HepG2 (cell line): ENCODE data around the gene STAG3. TPM values are rescaled to one million over a fixed set of nuclear protein-coding genes. Genes with fewer than 3 reads are reported as not detected.
A peak's percentile ranks its signal among the peaks of the same experiment; 100 is the strongest.

ENCODE experiments used
- BRD4 ChIP-seq: sonication (generic); formaldehyde crosslinking; IDR thresholded peaks from 2 replicates; pipeline ENCODE4 v1.4.0; 2020; ENCODE audit warnings: missing genetic modification reagents
- CEBPB ChIP-seq: IDR thresholded peaks from 2 replicates; pipeline ENCODE4 v1.6.1; 2011; ENCODE audit warnings: low read depth, low read length, improper control_type of control experiment, borderline replicate concordance
- EEA1 ChIP-seq: sonication (generic); formaldehyde crosslinking; IDR thresholded peaks from 2 replicates; pipeline ENCODE4 v1.5.1; 2020; ENCODE audit warnings: mild to moderate bottlenecking, missing genetic modification reagents, borderline replicate concordance
- FOXK1 ChIP-seq: sonication (generic); formaldehyde crosslinking; IDR thresholded peaks from 2 replicates; pipeline ENCODE4 v1.4.0; 2020; ENCODE audit warnings: low read depth, missing genetic modification reagents, borderline replicate concordance
- MED1 ChIP-seq: sonication (generic); formaldehyde crosslinking; IDR thresholded peaks from 2 replicates; pipeline ENCODE4 v1.4.0; 2020; ENCODE audit warnings: missing genetic modification reagents
- NFIC ChIP-seq: IDR thresholded peaks from 2 replicates; pipeline ENCODE4 v1.6.1; 2012; ENCODE audit warnings: mild to moderate bottlenecking, low read length, inconsistent platforms
- SAFB2 ChIP-seq: sonication (generic); formaldehyde crosslinking; IDR thresholded peaks from 2 replicates; pipeline ENCODE4 v1.5.1; 2020; ENCODE audit warnings: missing genetic modification reagents, low read depth, mild to moderate bottlenecking, borderline replicate concordance
- TAF1 ChIP-seq: sonication (generic); formaldehyde crosslinking; IDR thresholded peaks from 2 replicates; pipeline ENCODE4 v1.4.0; 2020; ENCODE audit warnings: missing genetic modification reagents
- ZFP82 ChIP-seq: sonication (generic); formaldehyde crosslinking; IDR thresholded peaks from 2 replicates; pipeline ENCODE4 v1.5.1; 2020; ENCODE audit warnings: mild to moderate bottlenecking, missing genetic modification reagents, borderline replicate concordance
- polyA plus RNA-seq, 8 experiments: library from polyadenylated mRNA; depleted of rRNA in 3 of 8; stranded (reverse) in 7 of 8; unstranded in 1 of 8; fragments of >200 nt; fragmentation: Illumina TruSeq in 4 of 8; extraction: Trizol in 4 of 8; gene quantifications; 2 replicates each; pipeline versions ENCODE4 v1.2.1 to v1.2.3, GENCODE V29; 2011 to 2016; ENCODE audit warnings: low read depth in 4 of 8, missing spikeins in 1 of 8, mixed read lengths in 1 of 8; ENCODE audit not compliant: insufficient read depth in 1 of 8
- total RNA-seq, 5 experiments: library from RNA; depleted of rRNA; stranded (reverse); fragments of >200 nt; fragmentation: Illumina TruSeq; extraction: Trizol; gene quantifications; 2 replicates each; pipeline ENCODE4 v1.2.3, GENCODE V29; 2016; ENCODE audit warnings: low read depth in 1 of 5
- TF ChIP-seq, protein P1 (sequence below): sonication (generic); formaldehyde crosslinking; IDR thresholded peaks from 2 replicates; pipeline ENCODE4 v1.4.0; 2020; ENCODE audit warnings: missing genetic modification reagents, mild to moderate bottlenecking, borderline replicate concordance
- TF ChIP-seq, protein P2 (sequence below): sonication (generic); formaldehyde crosslinking; IDR thresholded peaks from 2 replicates; pipeline ENCODE4 v1.4.0; 2020; ENCODE audit warnings: missing genetic modification reagents
- TF ChIP-seq, protein P3 (sequence below): IDR thresholded peaks from 2 replicates; pipeline ENCODE4 v1.4.0; 2020; ENCODE audit warnings: mild to moderate bottlenecking, missing genetic modification reagents
- TF ChIP-seq, protein P4 (sequence below): sonication (generic); formaldehyde crosslinking; IDR thresholded peaks from 2 replicates; pipeline ENCODE4 v1.5.0; 2020; ENCODE audit warnings: missing genetic modification reagents
- TF ChIP-seq, protein P5 (sequence below): sonication (generic); formaldehyde crosslinking; IDR thresholded peaks from 2 replicates; pipeline ENCODE4 v1.4.0; 2020; ENCODE audit warnings: missing genetic modification reagents

The STAG3 gene
- total and polyA plus RNA-seq, 2 of the 13 experiments (the other 11 are each of a cell fraction or from before 2014, with no cell fraction given), result 0.09 to 0.33 TPM

DNA sequence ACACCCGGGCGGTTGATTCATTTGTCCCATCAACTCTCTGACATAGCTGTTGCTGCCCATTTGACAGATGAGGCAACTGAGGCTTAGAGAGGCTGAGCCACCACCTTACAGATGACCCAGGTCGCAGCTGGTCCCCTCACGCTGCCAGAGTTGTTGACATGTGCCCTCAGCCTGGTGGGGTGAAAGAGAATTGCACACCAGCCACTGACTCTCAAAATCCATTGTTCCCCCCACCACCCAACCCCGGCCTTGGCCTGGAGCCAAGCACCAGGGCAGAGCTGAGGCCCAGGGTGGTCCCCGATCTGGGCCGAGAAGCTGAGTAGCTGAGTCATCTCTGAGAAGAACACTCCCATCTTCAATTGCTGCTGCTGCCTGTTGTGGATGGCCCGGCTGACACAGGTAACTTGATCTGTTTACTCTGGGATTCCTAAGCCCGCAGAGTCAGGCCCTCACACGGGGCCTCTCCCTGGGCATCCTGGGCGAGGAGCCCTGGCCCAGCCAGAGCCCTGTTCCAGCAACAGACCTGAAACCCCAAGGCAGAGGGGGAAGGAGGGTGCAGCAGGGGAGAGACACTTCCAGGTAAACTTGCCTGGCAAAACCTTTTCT is 69.5 kb downstream of the STAG3 start (continued):
- no peak for TF ChIP-seq BRD4 (CRISPR knock-in tag)
- no peak for TF ChIP-seq CEBPB
- TF ChIP-seq, protein P1, sequence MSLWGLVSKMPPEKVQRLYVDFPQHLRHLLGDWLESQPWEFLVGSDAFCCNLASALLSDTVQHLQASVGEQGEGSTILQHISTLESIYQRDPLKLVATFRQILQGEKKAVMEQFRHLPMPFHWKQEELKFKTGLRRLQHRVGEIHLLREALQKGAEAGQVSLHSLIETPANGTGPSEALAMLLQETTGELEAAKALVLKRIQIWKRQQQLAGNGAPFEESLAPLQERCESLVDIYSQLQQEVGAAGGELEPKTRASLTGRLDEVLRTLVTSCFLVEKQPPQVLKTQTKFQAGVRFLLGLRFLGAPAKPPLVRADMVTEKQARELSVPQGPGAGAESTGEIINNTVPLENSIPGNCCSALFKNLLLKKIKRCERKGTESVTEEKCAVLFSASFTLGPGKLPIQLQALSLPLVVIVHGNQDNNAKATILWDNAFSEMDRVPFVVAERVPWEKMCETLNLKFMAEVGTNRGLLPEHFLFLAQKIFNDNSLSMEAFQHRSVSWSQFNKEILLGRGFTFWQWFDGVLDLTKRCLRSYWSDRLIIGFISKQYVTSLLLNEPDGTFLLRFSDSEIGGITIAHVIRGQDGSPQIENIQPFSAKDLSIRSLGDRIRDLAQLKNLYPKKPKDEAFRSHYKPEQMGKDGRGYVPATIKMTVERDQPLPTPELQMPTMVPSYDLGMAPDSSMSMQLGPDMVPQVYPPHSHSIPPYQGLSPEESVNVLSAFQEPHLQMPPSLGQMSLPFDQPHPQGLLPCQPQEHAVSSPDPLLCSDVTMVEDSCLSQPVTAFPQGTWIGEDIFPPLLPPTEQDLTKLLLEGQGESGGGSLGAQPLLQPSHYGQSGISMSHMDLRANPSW, result no peak
- TF ChIP-seq ZFP82 (CRISPR knock-in tag), result no peak
- TF ChIP-seq, protein P2, sequence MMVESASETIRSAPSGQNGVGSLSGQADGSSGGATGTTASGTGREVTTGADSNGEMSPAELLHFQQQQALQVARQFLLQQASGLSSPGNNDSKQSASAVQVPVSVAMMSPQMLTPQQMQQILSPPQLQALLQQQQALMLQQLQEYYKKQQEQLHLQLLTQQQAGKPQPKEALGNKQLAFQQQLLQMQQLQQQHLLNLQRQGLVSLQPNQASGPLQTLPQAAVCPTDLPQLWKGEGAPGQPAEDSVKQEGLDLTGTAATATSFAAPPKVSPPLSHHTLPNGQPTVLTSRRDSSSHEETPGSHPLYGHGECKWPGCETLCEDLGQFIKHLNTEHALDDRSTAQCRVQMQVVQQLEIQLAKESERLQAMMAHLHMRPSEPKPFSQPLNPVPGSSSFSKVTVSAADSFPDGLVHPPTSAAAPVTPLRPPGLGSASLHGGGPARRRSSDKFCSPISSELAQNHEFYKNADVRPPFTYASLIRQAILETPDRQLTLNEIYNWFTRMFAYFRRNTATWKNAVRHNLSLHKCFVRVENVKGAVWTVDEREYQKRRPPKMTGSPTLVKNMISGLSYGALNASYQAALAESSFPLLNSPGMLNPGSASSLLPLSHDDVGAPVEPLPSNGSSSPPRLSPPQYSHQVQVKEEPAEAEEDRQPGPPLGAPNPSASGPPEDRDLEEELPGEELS, result peak; percentile 77
- TF ChIP-seq NFIC, result peak; percentile 77
- TF ChIP-seq MED1 (CRISPR knock-in tag), result peak; percentile 64
- TF ChIP-seq, protein P3, sequence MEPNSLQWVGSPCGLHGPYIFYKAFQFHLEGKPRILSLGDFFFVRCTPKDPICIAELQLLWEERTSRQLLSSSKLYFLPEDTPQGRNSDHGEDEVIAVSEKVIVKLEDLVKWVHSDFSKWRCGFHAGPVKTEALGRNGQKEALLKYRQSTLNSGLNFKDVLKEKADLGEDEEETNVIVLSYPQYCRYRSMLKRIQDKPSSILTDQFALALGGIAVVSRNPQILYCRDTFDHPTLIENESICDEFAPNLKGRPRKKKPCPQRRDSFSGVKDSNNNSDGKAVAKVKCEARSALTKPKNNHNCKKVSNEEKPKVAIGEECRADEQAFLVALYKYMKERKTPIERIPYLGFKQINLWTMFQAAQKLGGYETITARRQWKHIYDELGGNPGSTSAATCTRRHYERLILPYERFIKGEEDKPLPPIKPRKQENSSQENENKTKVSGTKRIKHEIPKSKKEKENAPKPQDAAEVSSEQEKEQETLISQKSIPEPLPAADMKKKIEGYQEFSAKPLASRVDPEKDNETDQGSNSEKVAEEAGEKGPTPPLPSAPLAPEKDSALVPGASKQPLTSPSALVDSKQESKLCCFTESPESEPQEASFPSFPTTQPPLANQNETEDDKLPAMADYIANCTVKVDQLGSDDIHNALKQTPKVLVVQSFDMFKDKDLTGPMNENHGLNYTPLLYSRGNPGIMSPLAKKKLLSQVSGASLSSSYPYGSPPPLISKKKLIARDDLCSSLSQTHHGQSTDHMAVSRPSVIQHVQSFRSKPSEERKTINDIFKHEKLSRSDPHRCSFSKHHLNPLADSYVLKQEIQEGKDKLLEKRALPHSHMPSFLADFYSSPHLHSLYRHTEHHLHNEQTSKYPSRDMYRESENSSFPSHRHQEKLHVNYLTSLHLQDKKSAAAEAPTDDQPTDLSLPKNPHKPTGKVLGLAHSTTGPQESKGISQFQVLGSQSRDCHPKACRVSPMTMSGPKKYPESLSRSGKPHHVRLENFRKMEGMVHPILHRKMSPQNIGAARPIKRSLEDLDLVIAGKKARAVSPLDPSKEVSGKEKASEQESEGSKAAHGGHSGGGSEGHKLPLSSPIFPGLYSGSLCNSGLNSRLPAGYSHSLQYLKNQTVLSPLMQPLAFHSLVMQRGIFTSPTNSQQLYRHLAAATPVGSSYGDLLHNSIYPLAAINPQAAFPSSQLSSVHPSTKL, result peak; percentile 82
- TF ChIP-seq SAFB2 (CRISPR knock-in tag), result no peak
- TF ChIP-seq EEA1 (CRISPR knock-in tag), result no peak
- peak; percentile 28; the same call in 1 of the 2 replicates for TF ChIP-seq FOXK1 (CRISPR knock-in tag)
- TF ChIP-seq, protein P4, sequence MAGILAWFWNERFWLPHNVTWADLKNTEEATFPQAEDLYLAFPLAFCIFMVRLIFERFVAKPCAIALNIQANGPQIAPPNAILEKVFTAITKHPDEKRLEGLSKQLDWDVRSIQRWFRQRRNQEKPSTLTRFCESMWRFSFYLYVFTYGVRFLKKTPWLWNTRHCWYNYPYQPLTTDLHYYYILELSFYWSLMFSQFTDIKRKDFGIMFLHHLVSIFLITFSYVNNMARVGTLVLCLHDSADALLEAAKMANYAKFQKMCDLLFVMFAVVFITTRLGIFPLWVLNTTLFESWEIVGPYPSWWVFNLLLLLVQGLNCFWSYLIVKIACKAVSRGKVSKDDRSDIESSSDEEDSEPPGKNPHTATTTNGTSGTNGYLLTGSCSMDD, result no peak
- TF ChIP-seq TAF1, result no peak
- TF ChIP-seq, protein P5, sequence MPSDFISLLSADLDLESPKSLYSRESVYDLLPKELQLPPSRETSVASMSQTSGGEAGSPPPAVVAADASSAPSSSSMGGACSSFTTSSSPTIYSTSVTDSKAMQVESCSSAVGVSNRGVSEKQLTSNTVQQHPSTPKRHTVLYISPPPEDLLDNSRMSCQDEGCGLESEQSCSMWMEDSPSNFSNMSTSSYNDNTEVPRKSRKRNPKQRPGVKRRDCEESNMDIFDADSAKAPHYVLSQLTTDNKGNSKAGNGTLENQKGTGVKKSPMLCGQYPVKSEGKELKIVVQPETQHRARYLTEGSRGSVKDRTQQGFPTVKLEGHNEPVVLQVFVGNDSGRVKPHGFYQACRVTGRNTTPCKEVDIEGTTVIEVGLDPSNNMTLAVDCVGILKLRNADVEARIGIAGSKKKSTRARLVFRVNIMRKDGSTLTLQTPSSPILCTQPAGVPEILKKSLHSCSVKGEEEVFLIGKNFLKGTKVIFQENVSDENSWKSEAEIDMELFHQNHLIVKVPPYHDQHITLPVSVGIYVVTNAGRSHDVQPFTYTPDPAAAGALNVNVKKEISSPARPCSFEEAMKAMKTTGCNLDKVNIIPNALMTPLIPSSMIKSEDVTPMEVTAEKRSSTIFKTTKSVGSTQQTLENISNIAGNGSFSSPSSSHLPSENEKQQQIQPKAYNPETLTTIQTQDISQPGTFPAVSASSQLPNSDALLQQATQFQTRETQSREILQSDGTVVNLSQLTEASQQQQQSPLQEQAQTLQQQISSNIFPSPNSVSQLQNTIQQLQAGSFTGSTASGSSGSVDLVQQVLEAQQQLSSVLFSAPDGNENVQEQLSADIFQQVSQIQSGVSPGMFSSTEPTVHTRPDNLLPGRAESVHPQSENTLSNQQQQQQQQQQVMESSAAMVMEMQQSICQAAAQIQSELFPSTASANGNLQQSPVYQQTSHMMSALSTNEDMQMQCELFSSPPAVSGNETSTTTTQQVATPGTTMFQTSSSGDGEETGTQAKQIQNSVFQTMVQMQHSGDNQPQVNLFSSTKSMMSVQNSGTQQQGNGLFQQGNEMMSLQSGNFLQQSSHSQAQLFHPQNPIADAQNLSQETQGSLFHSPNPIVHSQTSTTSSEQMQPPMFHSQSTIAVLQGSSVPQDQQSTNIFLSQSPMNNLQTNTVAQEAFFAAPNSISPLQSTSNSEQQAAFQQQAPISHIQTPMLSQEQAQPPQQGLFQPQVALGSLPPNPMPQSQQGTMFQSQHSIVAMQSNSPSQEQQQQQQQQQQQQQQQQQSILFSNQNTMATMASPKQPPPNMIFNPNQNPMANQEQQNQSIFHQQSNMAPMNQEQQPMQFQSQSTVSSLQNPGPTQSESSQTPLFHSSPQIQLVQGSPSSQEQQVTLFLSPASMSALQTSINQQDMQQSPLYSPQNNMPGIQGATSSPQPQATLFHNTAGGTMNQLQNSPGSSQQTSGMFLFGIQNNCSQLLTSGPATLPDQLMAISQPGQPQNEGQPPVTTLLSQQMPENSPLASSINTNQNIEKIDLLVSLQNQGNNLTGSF (CRISPR knock-in tag), result no peak
